ENCODE measurements around the gene RIC1.

GRCh38 chr9:5743109-5743508, 114.2 kb downstream of the RIC1 start:
- TF ChIP-seq CTCF (IDR thresholded peaks at IDR 0.05) (no peak), MAX (IDR thresholded peaks at IDR 0.05; ENCODE audit: low read depth) (no peak), SIN3A (IDR thresholded peaks at IDR 0.05; ENCODE audit: borderline replicate concordance, low read depth, low read length) (no peak), RCOR1 (IDR thresholded peaks at IDR 0.05; ENCODE audit: low read length) (no peak), GABPA (IDR thresholded peaks at IDR 0.05; ENCODE audit: low read depth) (no peak), EP300 (IDR thresholded peaks at IDR 0.05; ENCODE audit: borderline replicate concordance in 1 of 2, low read depth in 1 of 2, low read length in 1 of 2) (no peak), FOSL2 (IDR thresholded peaks at IDR 0.05; ENCODE audit: borderline replicate concordance, low read depth) (no peak), JUND (IDR thresholded peaks at IDR 0.05) (no peak), NFIC (IDR thresholded peaks at IDR 0.05; ENCODE audit: borderline replicate concordance) (no peak), REST (IDR thresholded peaks at IDR 0.05; ENCODE audit: low read depth, low read length) (no peak)

All from SK-N-SH (cell line).